Mucosa of descending colon (tissue), 3 donors: ENCODE data around the gene PITPNM2. TPM values are rescaled to one million over a fixed set of nuclear protein-coding genes. Genes with fewer than 3 reads are reported as not detected.

Experiments used
- ATAC-seq: fragments of 200-7000 bp; cut with Tn5 transposase; one replicate; pipeline ENCODE4 v1.9.1; 2020; ENCODE audit warnings: mild to moderate bottlenecking, moderate library complexity
- DNase-seq, 3 donors: peaks; one replicate each; pipeline ENCODE4 v3.0.0-alpha.2; 2020
- H3K36me3 ChIP-seq: fragments of 200-600 bp; one replicate; pipeline ENCODE4 v1.8.0; 2021; ENCODE audit warnings: low read depth, mild to moderate bottlenecking
- H3K4me1 ChIP-seq: fragments of 200-600 bp; one replicate; pipeline ENCODE4 v1.8.0; 2021; ENCODE audit warnings: low read depth, mild to moderate bottlenecking
- H3K4me3 ChIP-seq: fragments of 200-600 bp; one replicate; pipeline ENCODE4 v1.8.0; 2021; ENCODE audit warnings: mild to moderate bottlenecking
- H3K9me3 ChIP-seq: fragments of 200-600 bp; one replicate; pipeline ENCODE4 v1.8.0; 2021; ENCODE audit warnings: mild to moderate bottlenecking
- CTCF ChIP-seq: fragments of 200-600 bp; IDR thresholded peaks from one replicate; pipeline ENCODE4 v1.8.0; 2022; ENCODE audit warnings: antibody characterized with exemption, mild to moderate bottlenecking
- intact Hi-C, 2 donors: fragments of 100-400 bp; cut with DNase I in 1 of 2; cut with micrococcal nuclease in 1 of 2; formaldehyde crosslinking; loops; one replicate each; pipeline versions ENCODE4 v1.11.0 to v1.11.1; 2022; cut with DNase I, micrococcal nuclease
- total RNA-seq, 3 donors: library from RNA; stranded (reverse); fragmentation: NEBNext Ultra II Directional in 2 of 3; extraction: Animal tissue kit (Norgen Biotek cat#: 25700) in 2 of 3; gene quantifications; one replicate each; pipeline versions ENCODE4 v1.2.1 to v1.2.4, GENCODE V29; 2021 to 2023
- donor health status: DM: no; HTN: no; CAD: no; lungs with moderate emphysema.
- donor health status: DM: no; HTN: no; CAD: no.
- donor health status: DM: no; HTN: yes; CAD: no.

The PITPNM2 gene
- total RNA-seq, 3 donors from 2014 or later = 16.7 to 22.7 (median 20.8) TPM

- Histone ChIP-seq H3K4me1 (peaks cover 17% of the 10 kb centered on the region), H3K36me3 (no peaks in the 10 kb centered on the region), H3K4me3 (no peak overlapping the region), H3K9me3 (no peaks in the 10 kb centered on the region)
- intact Hi-C loops = no loop called here
- DNase-seq (no peak), ATAC-seq (no peak)
- no peak for TF ChIP-seq CTCF
Observed at GRCh38 chr12:123127182-123127495, 23.8 kb downstream of the PITPNM2 start.

- no peak for TF ChIP-seq CTCF
- H3K4me1 ChIP-seq = peaks cover 12% of the 10 kb centered on the region
- H3K9me3 ChIP-seq = no peaks in the 10 kb centered on the region
- ATAC-seq (peak; percentile 62), DNase-seq (peak in 1 of 3 donors; percentile 41)
- intact Hi-C loops = no loop called here
- H3K36me3 ChIP-seq = no peaks in the 10 kb centered on the region
- no peak overlapping the region for H3K4me3 ChIP-seq
Observed at GRCh38 chr12:123126294-123127181, 24.4 kb downstream of the PITPNM2 start.

GRCh38 chr12:123122626-123123025 is 28.3 kb downstream of the PITPNM2 start:
- Histone ChIP-seq H3K4me3 (no peak overlapping the region), H3K4me1 (peaks cover 16% of the 10 kb centered on the region), H3K36me3 (no peaks in the 10 kb centered on the region), H3K9me3 (no peaks in the 10 kb centered on the region)
- DNase-seq (no peak), ATAC-seq (no peak)
- no peak for TF ChIP-seq CTCF
- intact Hi-C loops = no loop called here

- Histone ChIP-seq H3K36me3 (no peaks in the 10 kb centered on the region), H3K4me1 (peaks cover 16% of the 10 kb centered on the region), H3K4me3 (no peak overlapping the region), H3K9me3 (no peaks in the 10 kb centered on the region)
- TF ChIP-seq CTCF = no peak
- DNase-seq (no peak), ATAC-seq (no peak)
- intact Hi-C loops = no loop called here
Observed at GRCh38 chr12:123121670-123122069, 29.2 kb downstream of the PITPNM2 start.

- no peaks in the 10 kb centered on the region for H3K36me3 ChIP-seq
- ATAC-seq = peak; percentile 83
- TF ChIP-seq CTCF = no peak
- H3K4me1 ChIP-seq = peaks cover 16% of the 10 kb centered on the region
- intact Hi-C loops = no loop called here
- H3K4me3 ChIP-seq = no peak overlapping the region
- DNase-seq = no peak
- H3K9me3 ChIP-seq = no peaks in the 10 kb centered on the region
Observed at GRCh38 chr12:123120452-123121166, 30.3 kb downstream of the PITPNM2 start.
